ENCODE results near the gene CACNG6. TPM values are rescaled to one million over a fixed set of nuclear protein-coding genes. Genes with fewer than 3 reads are reported as not detected.

CACNG6 gene, protein sequence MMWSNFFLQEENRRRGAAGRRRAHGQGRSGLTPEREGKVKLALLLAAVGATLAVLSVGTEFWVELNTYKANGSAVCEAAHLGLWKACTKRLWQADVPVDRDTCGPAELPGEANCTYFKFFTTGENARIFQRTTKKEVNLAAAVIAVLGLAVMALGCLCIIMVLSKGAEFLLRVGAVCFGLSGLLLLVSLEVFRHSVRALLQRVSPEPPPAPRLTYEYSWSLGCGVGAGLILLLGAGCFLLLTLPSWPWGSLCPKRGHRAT
- 1 to 10 TPM; 4.1 to 8.6 TPM for total RNA-seq
- 1 to 10 TPM; 2.4 to 3.4 TPM for polyA plus RNA-seq
- long read RNA-seq, donor 1 = 0 reads
- long read RNA-seq, donor 2 = 0 reads
- long read RNA-seq, donor 3 = 0 reads
- long read RNA-seq, donor 4 = 0 reads
- long read RNA-seq, donor 5, partial matches to known transcripts = 0 of 1 reads
- long read RNA-seq, donor 5, other reads (novel, unspliced or antisense) = 0 of 1 reads

DNA sequence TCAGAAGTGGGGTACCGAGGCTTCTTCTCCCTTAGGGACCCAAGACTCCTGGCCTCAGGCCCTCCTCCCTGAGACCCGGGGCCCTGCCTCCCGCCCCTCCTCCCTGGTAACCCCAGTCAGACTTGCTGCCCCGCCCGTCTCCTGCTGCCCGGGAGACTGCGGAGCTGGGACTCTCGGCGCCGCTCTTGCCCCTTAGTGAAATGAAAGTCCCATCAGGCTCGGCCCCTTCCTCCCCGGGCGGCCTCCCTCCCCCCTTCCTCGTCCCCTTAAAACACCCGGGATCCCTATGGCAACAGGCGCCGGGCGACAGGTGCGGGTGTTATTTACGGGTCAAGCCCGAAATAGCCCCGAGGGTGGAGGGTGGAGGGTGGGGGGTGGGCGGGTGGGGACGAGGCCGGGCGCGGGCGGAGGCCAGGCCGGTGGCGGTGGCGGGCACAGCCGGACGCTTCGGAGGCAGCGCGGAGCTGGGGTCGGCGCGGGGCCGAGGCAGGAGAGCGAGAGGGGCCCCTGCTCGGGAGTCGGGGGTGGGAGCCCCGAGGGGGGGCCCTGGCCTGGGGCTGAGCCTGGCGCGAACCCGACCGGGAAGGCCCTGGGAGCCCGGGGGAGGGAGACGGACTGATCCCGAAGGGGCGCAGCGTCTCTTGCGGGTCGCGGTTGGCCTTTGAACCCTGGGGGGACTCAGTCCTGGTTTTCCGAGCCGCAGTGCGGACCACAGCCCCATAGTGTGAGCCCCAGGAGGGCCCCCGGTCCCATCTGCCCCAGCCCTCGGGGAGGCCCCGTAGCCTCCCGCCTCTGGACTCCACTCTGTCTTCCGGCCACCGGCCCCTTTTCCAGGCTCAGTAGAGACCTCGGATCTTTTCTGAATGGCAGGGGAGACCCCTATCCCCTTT is at the start of gene CACNG6:
Gene CACNG6 (plus strand): TSS at position 414 of the 890 bp plus-strand sequence. CDS start 1,241 bp downstream, outside the sequence.
- Histone ChIP-seq H3K27me3 (ENCODE audit: control insufficient read depth in 3 of 3, insufficient read depth in 3 of 3, low read length in 2 of 3) (peaks cover 10 to 50% (median 18%) of the 10 kb centered on the region in 3 donors), H3K4me1 (ENCODE audit: control insufficient read depth in 5 of 5, insufficient read depth in 5 of 5, low read length in 5 of 5) (peaks cover 0 to 4% (median 0%) of the 10 kb centered on the region in 5 donors), H3K4me3 (peak within 1 kb of the TSS; percentile 14), H3K36me3 (ENCODE audit: control insufficient read depth in 4 of 4, insufficient read depth in 4 of 4, low read length in 4 of 4) (no peaks in the 10 kb centered on the region), H3K9ac (ENCODE audit: insufficient read depth in 1 of 2, low read length in 2 of 2) (no peak within 1 kb of the TSS), H3K27ac (ENCODE audit: low read depth in 1 of 2, low read length in 1 of 2) (no peak within 1 kb of the TSS), H3K9me3 (ENCODE audit: control insufficient read depth in 4 of 4, insufficient read depth in 3 of 4, low read length in 3 of 4) (peaks cover 0 to 2% (median 0%) of the 10 kb centered on the region in 4 donors)
- WGBS, 2 donors = 7% methylated on average over 49 to 66 of the region's 66 CpGs
- DNase-seq (peak in 2 of 3 donors; percentile 20 to 23), ATAC-seq (ENCODE audit: insufficient read depth, low FRiP score) (no peak)
- TF ChIP-seq, protein P1, sequence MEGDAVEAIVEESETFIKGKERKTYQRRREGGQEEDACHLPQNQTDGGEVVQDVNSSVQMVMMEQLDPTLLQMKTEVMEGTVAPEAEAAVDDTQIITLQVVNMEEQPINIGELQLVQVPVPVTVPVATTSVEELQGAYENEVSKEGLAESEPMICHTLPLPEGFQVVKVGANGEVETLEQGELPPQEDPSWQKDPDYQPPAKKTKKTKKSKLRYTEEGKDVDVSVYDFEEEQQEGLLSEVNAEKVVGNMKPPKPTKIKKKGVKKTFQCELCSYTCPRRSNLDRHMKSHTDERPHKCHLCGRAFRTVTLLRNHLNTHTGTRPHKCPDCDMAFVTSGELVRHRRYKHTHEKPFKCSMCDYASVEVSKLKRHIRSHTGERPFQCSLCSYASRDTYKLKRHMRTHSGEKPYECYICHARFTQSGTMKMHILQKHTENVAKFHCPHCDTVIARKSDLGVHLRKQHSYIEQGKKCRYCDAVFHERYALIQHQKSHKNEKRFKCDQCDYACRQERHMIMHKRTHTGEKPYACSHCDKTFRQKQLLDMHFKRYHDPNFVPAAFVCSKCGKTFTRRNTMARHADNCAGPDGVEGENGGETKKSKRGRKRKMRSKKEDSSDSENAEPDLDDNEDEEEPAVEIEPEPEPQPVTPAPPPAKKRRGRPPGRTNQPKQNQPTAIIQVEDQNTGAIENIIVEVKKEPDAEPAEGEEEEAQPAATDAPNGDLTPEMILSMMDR (IDR thresholded peaks at IDR 0.05; ENCODE audit: control extremely low read depth, extremely low read depth) = no peak

DNA sequence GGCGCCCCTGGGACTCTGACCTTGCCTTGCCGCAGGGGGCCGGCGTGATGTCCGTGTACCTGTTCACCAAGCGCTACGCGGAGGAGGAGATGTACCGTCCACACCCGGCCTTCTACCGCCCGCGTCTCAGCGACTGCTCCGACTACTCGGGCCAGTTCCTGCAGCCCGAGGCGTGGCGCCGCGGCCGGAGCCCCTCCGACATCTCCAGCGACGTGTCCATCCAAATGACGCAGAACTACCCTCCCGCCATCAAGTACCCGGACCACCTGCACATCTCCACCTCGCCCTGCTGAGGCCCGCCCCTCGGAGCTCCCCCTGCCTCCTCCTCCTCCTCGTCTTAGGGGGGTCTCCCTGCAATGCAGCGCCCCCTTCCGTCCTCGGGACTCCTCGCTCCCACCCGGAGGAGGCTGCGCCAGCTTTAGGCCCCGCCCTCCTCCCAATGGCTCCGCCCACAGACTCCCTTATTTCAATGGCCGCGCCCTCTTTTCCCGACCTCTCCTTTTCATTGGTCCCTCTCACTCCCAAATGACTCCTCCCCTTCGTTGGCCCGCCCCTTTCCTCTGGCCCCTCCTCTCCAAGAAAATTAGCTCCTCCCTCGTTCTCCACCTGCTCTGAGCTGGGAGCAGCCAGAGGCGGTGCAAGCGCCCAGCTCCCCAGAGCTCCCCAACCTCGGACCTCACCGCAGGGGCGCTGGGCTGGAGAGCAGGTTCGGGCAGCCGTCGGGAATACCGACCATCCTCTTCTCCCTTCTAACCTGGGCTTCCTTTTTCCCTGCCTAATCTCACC is 49.2 kb upstream of the CACNG6 start:
- Histone ChIP-seq H3K36me3 (ENCODE audit: control insufficient read depth in 4 of 4, insufficient read depth in 4 of 4, low read length in 4 of 4) (no peaks in the 10 kb centered on the region), H3K9ac (ENCODE audit: insufficient read depth in 1 of 2, low read length in 2 of 2) (no peak overlapping the region), H3K4me1 (ENCODE audit: control insufficient read depth in 5 of 5, insufficient read depth in 5 of 5, low read length in 5 of 5) (no peaks in the 10 kb centered on the region), H3K27me3 (ENCODE audit: control insufficient read depth in 3 of 3, insufficient read depth in 3 of 3, low read length in 2 of 3) (peaks cover 7 to 43% (median 13%) of the 10 kb centered on the region in 3 donors), H3K9me3 (ENCODE audit: control insufficient read depth in 4 of 4, insufficient read depth in 3 of 4, low read length in 3 of 4) (peaks cover 0 to 12% (median 0%) of the 10 kb centered on the region in 4 donors), H3K27ac (ENCODE audit: low read depth in 1 of 2, low read length in 1 of 2) (no peak overlapping the region), H3K4me3 (no peak overlapping the region)
- 6% methylated on average over 47 to 55 of the region's 55 CpGs for WGBS, 2 donors
- ATAC-seq (ENCODE audit: insufficient read depth, low FRiP score) (no peak), DNase-seq (no peak)
- TF ChIP-seq, protein P1 (IDR thresholded peaks at IDR 0.05; ENCODE audit: control extremely low read depth, extremely low read depth) = no peak

DNA sequence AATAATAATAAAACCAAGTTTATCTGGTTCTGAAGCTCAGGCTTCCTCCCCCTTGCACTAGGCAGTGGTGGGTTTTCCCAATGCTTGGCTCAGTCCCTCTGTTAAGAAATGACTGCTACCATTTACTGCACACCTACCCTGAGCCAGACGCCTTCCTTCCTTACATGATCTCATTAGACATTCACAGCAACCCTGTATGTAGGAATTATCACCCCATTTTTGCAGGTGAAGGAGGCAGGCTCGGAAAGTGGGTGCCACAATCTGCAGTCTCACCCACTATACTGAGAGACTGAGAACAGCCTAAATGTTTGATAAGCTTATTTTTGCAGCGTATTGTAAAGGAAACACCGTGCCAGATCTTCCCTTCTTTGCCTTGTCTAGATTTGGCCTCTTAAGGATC is 47.0 kb upstream of the CACNG6 start:
- no peaks in the 10 kb centered on the region for H3K36me3 ChIP-seq (ENCODE audit: control insufficient read depth in 4 of 4, insufficient read depth in 4 of 4, low read length in 4 of 4)
- WGBS, 2 donors = 76 to 80% methylated on average over 4 of the region's 4 CpGs
- peaks cover 7 to 43% (median 13%) of the 10 kb centered on the region in 3 donors for H3K27me3 ChIP-seq (ENCODE audit: control insufficient read depth in 3 of 3, insufficient read depth in 3 of 3, low read length in 2 of 3)
- ATAC-seq (ENCODE audit: insufficient read depth, low FRiP score) (no peak), DNase-seq (no peak)
- peaks cover 0 to 12% (median 0%) of the 10 kb centered on the region in 4 donors for H3K9me3 ChIP-seq (ENCODE audit: control insufficient read depth in 4 of 4, insufficient read depth in 3 of 4, low read length in 3 of 4)
- TF ChIP-seq, protein P1 (IDR thresholded peaks at IDR 0.05; ENCODE audit: control extremely low read depth, extremely low read depth) = no peak
- no peak overlapping the region for H3K27ac ChIP-seq (ENCODE audit: low read depth in 1 of 2, low read length in 1 of 2)
- H3K4me1 ChIP-seq (ENCODE audit: control insufficient read depth in 5 of 5, insufficient read depth in 5 of 5, low read length in 5 of 5) = no peaks in the 10 kb centered on the region
- H3K4me3 ChIP-seq = no peak overlapping the region
- no peak overlapping the region for H3K9ac ChIP-seq (ENCODE audit: insufficient read depth in 1 of 2, low read length in 2 of 2)

All from lung (tissue), 16 donors.